GM18505 (cell line): ENCODE data around the gene P3H1.
"Not testable (repeated sequence)": the region's sequence is repeated elsewhere in the genome, so short reads cannot be mapped to it uniquely, and the experiment has no call there.

Source experiments
- ATAC-seq: cut with Tn5 transposase; IDR thresholded peaks from one replicate; pipeline ENCODE4 v1.9.1; 2021; ENCODE audit not compliant: unreplicated experiment
- POLR2A ChIP-seq: IDR thresholded peaks from 4 replicates; pipeline ENCODE4 v1.6.1; 2011; ENCODE audit warnings: borderline replicate concordance; ENCODE audit not compliant: insufficient read depth, insufficient read length; ENCODE audit errors: extremely low read depth

The P3H1 gene, protein sequence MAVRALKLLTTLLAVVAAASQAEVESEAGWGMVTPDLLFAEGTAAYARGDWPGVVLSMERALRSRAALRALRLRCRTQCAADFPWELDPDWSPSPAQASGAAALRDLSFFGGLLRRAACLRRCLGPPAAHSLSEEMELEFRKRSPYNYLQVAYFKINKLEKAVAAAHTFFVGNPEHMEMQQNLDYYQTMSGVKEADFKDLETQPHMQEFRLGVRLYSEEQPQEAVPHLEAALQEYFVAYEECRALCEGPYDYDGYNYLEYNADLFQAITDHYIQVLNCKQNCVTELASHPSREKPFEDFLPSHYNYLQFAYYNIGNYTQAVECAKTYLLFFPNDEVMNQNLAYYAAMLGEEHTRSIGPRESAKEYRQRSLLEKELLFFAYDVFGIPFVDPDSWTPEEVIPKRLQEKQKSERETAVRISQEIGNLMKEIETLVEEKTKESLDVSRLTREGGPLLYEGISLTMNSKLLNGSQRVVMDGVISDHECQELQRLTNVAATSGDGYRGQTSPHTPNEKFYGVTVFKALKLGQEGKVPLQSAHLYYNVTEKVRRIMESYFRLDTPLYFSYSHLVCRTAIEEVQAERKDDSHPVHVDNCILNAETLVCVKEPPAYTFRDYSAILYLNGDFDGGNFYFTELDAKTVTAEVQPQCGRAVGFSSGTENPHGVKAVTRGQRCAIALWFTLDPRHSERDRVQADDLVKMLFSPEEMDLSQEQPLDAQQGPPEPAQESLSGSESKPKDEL

GRCh38 chr1:42766741-42767509 lies at the start of gene P3H1, which contains the start of gene C1orf50:
P3H1 (minus strand) TSS chr1:42767028; CDS start chr1:42766971, 57 bp downstream.
C1orf50 (plus strand) TSS chr1:42767249; CDS start chr1:42767312, 63 bp downstream.
- ATAC-seq: peak; percentile 86
- TF ChIP-seq POLR2A: peak; percentile 98

DNA sequence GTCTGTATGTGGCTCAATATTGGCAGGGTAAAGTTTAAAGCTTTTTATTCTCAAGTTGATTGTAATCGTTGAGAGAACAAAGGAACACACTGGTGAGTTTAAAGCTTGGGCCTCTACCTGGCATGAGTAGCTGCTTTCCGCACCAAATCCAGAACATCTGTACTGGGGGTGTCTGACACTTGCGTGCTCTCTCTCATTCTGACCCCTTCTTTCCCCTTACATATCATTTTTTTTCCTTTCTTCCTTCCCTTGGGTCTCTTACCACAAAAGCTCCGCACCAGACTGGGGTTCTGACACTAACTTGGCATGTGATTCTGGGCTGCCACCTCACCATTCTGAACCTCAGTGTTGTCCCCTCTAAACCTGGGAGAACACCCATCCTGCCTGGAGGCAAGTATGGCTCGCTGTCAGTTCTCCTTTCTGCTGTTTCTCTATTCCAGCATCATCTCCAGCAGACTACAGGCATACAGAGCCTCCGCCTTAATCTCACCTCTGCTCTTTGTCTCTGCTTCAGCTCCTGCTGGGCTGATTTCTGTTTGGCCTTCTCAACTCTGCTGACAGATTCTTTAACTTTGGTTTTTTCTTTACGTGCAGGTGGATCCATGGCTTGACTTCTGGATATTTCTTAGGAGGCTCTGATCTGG lies 49.2 kb upstream of the P3H1 start:
- peak; percentile 1 for ATAC-seq
- TF ChIP-seq POLR2A: no peak

GRCh38 chr1:42814815-42815214 lies 48.0 kb upstream of the P3H1 start:
- ATAC-seq: not testable (repeated sequence)

DNA sequence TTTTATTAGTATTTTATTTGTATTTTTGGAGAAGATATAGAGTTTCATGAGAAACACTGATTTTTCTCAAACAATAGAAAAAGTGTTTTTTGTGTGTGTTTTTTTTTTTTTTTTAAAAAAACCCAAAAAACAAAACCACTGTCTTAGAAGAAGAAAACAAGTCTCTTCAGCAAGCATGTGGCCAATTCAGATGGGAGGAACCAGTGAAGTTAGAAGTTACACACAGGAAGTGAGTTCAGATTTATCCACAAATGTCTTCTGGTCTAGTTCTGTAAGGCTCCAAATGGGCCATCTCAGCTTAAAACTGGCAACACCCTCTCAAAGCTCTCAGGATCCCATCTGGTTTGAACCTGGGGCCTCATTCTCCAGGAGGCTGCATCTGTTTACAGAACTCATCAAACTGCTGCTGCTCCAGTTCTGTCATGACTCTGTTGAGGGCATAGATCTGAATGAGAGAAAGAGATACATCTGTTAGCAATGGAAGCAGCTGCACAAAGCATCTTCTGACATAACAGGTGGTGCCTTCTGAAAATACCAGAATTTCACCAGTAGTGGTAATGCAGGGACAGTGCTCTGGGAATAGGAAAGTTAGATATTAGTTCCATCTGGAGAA lies 40.3 kb upstream of the P3H1 start:
- no peak for ATAC-seq
- no peak for TF ChIP-seq POLR2A

- no peak for TF ChIP-seq POLR2A
- no peak for ATAC-seq
These were observed 39.8 kb upstream of the P3H1 start for GRCh38 chr1:42806593-42806992.

DNA sequence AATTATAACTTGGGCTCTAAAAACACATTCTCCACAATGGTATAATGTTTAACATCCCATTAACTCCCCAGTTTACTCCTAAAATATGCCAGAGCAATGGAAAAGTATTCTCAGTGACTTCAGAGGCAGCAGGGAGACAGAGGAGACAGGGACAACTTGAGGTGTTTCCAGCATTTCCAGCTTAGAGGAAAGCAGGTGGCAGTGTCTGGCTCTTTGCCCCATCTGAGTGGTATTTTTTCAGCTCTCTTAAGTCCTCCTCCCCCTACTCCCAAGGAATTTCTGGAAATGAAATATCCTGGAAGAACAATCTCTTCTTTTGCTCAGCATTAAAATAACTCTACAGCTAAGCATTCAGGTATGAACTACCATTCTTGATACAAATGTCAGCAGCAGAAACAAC lies 39.3 kb upstream of the P3H1 start:
- ATAC-seq: no peak
- TF ChIP-seq POLR2A: no peak

GRCh38 chr1:42801832-42802473 lies 35.1 kb upstream of the P3H1 start:
- no peak for TF ChIP-seq POLR2A
- no peak for ATAC-seq

DNA sequence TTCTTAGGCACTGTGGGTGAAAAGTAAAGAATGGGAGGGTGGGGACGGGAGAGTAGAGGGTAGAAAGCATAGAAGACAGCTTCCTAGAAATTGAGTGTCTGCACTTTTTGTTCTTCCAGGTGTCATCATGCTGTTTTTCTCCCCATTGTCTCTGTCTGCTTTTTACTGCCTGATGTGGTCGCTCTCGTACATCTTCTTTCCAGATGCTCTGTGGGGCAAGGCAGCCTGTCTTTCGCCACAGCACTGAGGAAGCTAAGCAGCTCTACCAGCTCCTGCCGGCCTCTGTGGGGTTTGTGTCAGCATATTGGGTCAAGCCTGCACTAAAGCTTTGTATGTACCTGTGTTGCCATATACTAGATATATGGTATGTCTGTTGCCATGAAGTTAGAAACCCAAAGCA lies 31.2 kb upstream of the P3H1 start:
- ATAC-seq: no peak
- TF ChIP-seq POLR2A: no peak

GRCh38 chr1:42797414-42797813 lies 30.6 kb upstream of the P3H1 start:
- ATAC-seq: no peak
- no peak for TF ChIP-seq POLR2A

DNA sequence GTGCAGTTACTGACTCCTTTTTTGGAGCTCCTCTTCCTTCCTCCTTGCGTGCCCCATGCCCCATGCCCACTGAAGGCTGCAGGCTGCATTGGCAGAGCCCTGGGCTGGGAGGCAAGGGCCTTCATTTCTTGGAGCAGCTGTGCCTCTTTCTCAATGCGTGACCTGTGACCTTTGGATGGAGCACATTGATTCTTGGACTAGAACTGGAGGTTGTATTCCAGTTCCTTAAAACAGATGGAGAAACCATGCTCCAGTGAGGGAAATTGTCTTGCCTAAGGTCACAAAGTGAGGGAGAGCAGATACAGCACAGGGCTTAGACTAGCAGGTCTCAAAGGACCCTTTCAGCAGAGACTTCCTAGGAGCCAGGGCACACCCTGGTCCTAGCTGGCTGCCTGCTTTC lies 27.0 kb upstream of the P3H1 start:
- no peak for ATAC-seq
- TF ChIP-seq POLR2A: no peak

DNA sequence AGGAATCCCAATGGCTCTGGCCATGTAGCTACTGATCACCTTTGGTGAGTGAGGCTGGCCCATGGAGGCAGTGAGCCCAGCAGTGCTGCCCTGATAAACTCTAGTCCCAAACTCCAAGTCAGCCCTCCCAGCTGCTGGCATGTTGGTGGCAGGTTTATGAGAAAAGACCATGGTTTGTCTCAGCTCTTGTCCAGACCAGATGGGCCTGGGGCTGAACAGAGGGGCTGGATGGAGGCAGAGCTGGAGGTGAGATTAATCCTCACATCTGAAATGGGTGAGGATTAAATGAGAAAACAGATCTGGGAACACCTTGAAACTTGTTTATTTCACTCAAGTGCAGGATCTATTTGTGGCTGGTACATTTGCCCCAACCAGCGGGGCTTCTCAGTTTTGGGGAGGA lies 21.2 kb upstream of the P3H1 start:
- no peak for ATAC-seq
- no peak for TF ChIP-seq POLR2A

- TF ChIP-seq POLR2A: no peak
- ATAC-seq: no peak
These were observed 19.3 kb upstream of the P3H1 start for GRCh38 chr1:42786097-42786496.
